ENCODE data around the gene NPFF. TPM values are rescaled to one million over a fixed set of nuclear protein-coding genes. Genes with fewer than 3 reads are reported as not detected.

NPFF gene, protein sequence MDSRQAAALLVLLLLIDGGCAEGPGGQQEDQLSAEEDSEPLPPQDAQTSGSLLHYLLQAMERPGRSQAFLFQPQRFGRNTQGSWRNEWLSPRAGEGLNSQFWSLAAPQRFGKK
- total RNA-seq = not detected in 2 replicates

DNA sequence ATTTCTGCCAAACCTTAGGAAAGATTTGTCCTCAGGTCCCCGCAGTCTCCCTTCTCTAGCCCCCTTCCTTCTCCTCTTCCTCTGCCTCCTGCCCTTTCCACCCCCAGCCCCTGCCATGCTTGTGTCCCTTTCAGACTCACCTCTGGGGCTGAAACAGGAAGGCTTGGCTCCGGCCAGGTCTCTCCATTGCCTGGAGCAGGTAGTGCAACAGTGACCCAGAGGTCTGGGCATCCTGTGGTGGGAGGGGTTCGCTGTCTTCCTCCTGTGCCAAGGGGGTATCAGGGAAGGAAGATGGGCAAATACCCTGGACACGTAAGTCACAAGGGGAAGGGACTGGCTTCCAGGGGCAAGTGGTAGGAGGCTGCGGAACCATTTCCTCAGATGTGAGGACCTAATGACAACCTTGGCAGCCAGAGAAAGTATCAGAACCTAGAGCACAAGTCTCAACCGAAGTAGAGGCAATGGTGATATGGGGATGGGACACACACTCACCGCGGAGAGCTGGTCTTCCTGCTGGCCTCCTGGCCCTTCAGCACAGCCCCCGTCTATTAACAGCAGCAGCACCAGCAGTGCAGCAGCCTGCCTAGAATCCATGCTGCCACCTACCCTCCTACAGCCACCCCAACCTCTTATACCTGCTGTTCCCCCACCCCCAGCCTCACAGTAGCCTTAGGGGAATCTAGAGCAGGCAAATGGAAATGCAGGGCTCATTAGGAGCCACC is at the start of gene NPFF:
Gene NPFF (minus strand): TSS at position 604 of the 722 bp plus-strand sequence. CDS start 10 bp downstream, at position 594.

GRCh38 chr12:53500776-53501614 is 6.3 kb downstream of the NPFF start, which contains the start of gene TARBP2:
Gene TARBP2 (plus strand): TSS chr12:53501283. CDS start chr12:53501409, 126 bp downstream.

GRCh38 chr12:53499266-53500141 is 7.8 kb downstream of the NPFF start, which contains the start of gene MAP3K12:
Gene MAP3K12 (minus strand): TSS chr12:53499458. CDS start chr12:53487391, 12,067 bp downstream.

Other genes with a start within 250 kb of the NPFF start
- 9.4 and 12.3 TPM in 2 replicates for gene ESPL1, start 239.2 kb downstream of the NPFF start, total RNA-seq
- 359 and 451 TPM in 2 replicates for gene PFDN5, start 211.9 kb downstream of the NPFF start, total RNA-seq
- gene MYG1, start 207.8 kb downstream of the NPFF start, total RNA-seq = 45.6 and 46.0 TPM in 2 replicates
- 81.3 and 86.2 TPM in 2 replicates for gene AAAS, start 185.9 kb downstream of the NPFF start, total RNA-seq
- gene SP7, start 171.1 kb downstream of the NPFF start, total RNA-seq = not detected in 2 replicates
- gene SP1, start 127.3 kb downstream of the NPFF start, total RNA-seq = 20.7 and 32.2 TPM in 2 replicates
- not detected in 2 replicates for gene AMHR2, start 83.6 kb downstream of the NPFF start, total RNA-seq
- gene PRR13, start 65.8 kb downstream of the NPFF start, total RNA-seq = 111 and 112 TPM in 2 replicates
- gene PCBP2, start 55.4 kb downstream of the NPFF start, total RNA-seq = 105 and 155 TPM in 2 replicates
- 11.1 and 13.4 TPM in 2 replicates for gene MAP3K12, start 8.0 kb downstream of the NPFF start, total RNA-seq
- gene TARBP2, start 6.2 kb downstream of the NPFF start, total RNA-seq = 46.5 and 52.2 TPM in 2 replicates
- 5.8 and 14.3 TPM in 2 replicates for gene ATF7, start 118.9 kb upstream of the NPFF start, total RNA-seq
- 297 and 357 TPM in 2 replicates for gene ATP5MC2, start 168.6 kb upstream of the NPFF start, total RNA-seq
- 25.1 and 26.4 TPM in 2 replicates for gene CALCOCO1, start 220.0 kb upstream of the NPFF start, total RNA-seq
- not detected in 2 replicates for gene CISTR, start 244.5 kb upstream of the NPFF start, total RNA-seq